T-helper 17 cell (primary cell): ENCODE measurements around the gene LEF1. TPM values are rescaled to one million over a fixed set of nuclear protein-coding genes. Genes with fewer than 3 reads are reported as not detected.
A peak's percentile ranks its signal among the peaks of the same experiment; 100 is the strongest.

Experiments used
- ATAC-seq: fragments of 150-1000 bp; cut with Tn5 transposase; 2 replicates; pipeline ENCODE4 v1.10.0; 2021; ENCODE audit warnings: mild to moderate bottlenecking, moderate library complexity
- DNase-seq, 3 donors: peaks; one replicate each; pipeline versions ENCODE4 v3.0.0 to v3.0.0-alpha.2; 2020 to 2021
- H3K9me3 ChIP-seq: one replicate; pipeline ENCODE4 v1.7.0; 2013; ENCODE audit warnings: low read length, mild to moderate bottlenecking; ENCODE audit not compliant: control insufficient read depth, poor library complexity, severe bottlenecking
- H3K27ac Mint-ChIP-seq: one replicate; pipeline ENCODE4 v1.8.0; 2022; ENCODE audit warnings: mild to moderate bottlenecking, moderate library complexity, mixed read lengths
- H3K27me3 Mint-ChIP-seq: one replicate; pipeline ENCODE4 v1.8.0; 2022; ENCODE audit warnings: mixed read lengths
- H3K36me3 Mint-ChIP-seq: one replicate; pipeline ENCODE4 v1.8.0; 2022; ENCODE audit warnings: low read depth, mixed read lengths
- H3K4me1 Mint-ChIP-seq: one replicate; pipeline ENCODE4 v1.8.0; 2022; ENCODE audit warnings: mild to moderate bottlenecking, mixed read lengths
- H3K4me3 Mint-ChIP-seq: one replicate; pipeline ENCODE4 v1.8.0; 2022; ENCODE audit warnings: mild to moderate bottlenecking, moderate library complexity, mixed read lengths
- total RNA-seq, 4 donors: library from RNA in 2 of 4; stranded (reverse) in 2 of 4; gene quantifications; one replicate each; pipeline ENCODE4 v1.2.3 and lab custom pipeline; 2022 to 2026

Gene LEF1
- total RNA-seq, 2 donors from 2014 or later: 236 to 319 TPM

DNA sequence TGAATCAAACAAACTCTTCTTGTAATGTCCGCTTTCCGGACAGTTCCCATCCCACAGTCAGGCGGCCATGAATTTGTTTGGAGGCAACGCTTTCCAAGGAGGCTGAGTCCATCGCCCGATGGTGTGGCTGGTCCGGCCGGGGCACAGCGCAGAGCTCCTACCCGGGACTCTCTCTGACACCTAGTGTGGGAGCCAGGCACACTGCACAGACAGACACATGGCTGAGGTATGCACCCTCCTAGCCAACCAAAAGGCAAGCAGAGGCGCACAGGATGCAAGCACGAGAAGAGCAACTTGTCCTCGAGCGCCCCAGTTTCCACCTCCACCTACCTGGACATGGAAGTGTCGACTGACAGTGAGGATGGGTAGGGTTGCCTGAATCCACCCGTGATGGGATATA, 87.5 kb downstream of the LEF1 start:
- no peak for DNase-seq
- Mint-ChIP-seq H3K27me3 (no peaks in the 10 kb centered on the region), H3K36me3 (peaks cover 5% of the 10 kb centered on the region), H3K4me3 (no peak overlapping the region), H3K4me1 (peaks cover 19% of the 10 kb centered on the region), H3K27ac (peak overlapping the region; percentile 89)
- H3K9me3 ChIP-seq: no peaks in the 10 kb centered on the region
- ATAC-seq: peak; percentile 70

- Mint-ChIP-seq H3K27ac (peak overlapping the region; percentile 89), H3K36me3 (peaks cover 5% of the 10 kb centered on the region)
Measured at GRCh38 chr4:108080747-108081146, 88.0 kb downstream of the LEF1 start.

GRCh38 chr4:108078024-108078733, 90.6 kb downstream of the LEF1 start:
- Mint-ChIP-seq H3K27ac (no peak overlapping the region), H3K27me3 (no peaks in the 10 kb centered on the region), H3K4me1 (peaks cover 31% of the 10 kb centered on the region), H3K4me3 (no peak overlapping the region), H3K36me3 (peaks cover 8% of the 10 kb centered on the region)
- no peaks in the 10 kb centered on the region for H3K9me3 ChIP-seq
- DNase-seq (no peak), ATAC-seq (no peak)

More at GRCh38 chr4:108080747-108081146, 88.0 kb downstream of the LEF1 start:
- no peaks in the 10 kb centered on the region for H3K9me3 ChIP-seq
- Mint-ChIP-seq H3K4me3 (peak overlapping the region; percentile 5), H3K4me1 (peaks cover 19% of the 10 kb centered on the region), H3K27me3 (no peaks in the 10 kb centered on the region)
- DNase-seq: no peak
- peak; percentile 84 for ATAC-seq

GRCh38 chr4:108072300-108072699, 96.4 kb downstream of the LEF1 start:
- H3K27me3 Mint-ChIP-seq: no peaks in the 10 kb centered on the region

GRCh38 chr4:108070775-108071174, 98.0 kb downstream of the LEF1 start:
- Mint-ChIP-seq H3K4me1 (peaks cover 39% of the 10 kb centered on the region), H3K27me3 (no peaks in the 10 kb centered on the region), H3K4me3 (no peak overlapping the region), H3K36me3 (peaks cover 11% of the 10 kb centered on the region), H3K27ac (peak overlapping the region; percentile 97)
- no peaks in the 10 kb centered on the region for H3K9me3 ChIP-seq
- no peak for DNase-seq
- no peak for ATAC-seq

More at GRCh38 chr4:108072300-108072699, 96.4 kb downstream of the LEF1 start:
- H3K4me1 Mint-ChIP-seq: peaks cover 35% of the 10 kb centered on the region
- peak overlapping the region; percentile 97 for H3K27ac Mint-ChIP-seq
- ATAC-seq (peak; percentile 90), DNase-seq (peak in 2 of 3 donors; percentile 38 to 52)
- peaks cover 10% of the 10 kb centered on the region for H3K36me3 Mint-ChIP-seq
- H3K9me3 ChIP-seq: no peaks in the 10 kb centered on the region
- peak overlapping the region; percentile 80 for H3K4me3 Mint-ChIP-seq

- DNase-seq (no peak), ATAC-seq (no peak)
- Mint-ChIP-seq H3K27me3 (no peaks in the 10 kb centered on the region), H3K4me3 (no peak overlapping the region), H3K4me1 (peaks cover 35% of the 10 kb centered on the region), H3K36me3 (peaks cover 13% of the 10 kb centered on the region), H3K27ac (peak overlapping the region; percentile 67)
- H3K9me3 ChIP-seq: no peaks in the 10 kb centered on the region
Measured at GRCh38 chr4:108068442-108068841, 100.3 kb downstream of the LEF1 start.

- no peak overlapping the region for H3K4me3 Mint-ChIP-seq
Measured at GRCh38 chr4:108060686-108061321, 107.9 kb downstream of the LEF1 start.

GRCh38 chr4:108060164-108060563, 108.6 kb downstream of the LEF1 start:
- no peak for DNase-seq
- Mint-ChIP-seq H3K27me3 (no peaks in the 10 kb centered on the region), H3K36me3 (peaks cover 11% of the 10 kb centered on the region), H3K4me1 (peaks cover 31% of the 10 kb centered on the region), H3K27ac (peak overlapping the region; percentile 24), H3K4me3 (no peak overlapping the region)
- no peak for ATAC-seq
- no peaks in the 10 kb centered on the region for H3K9me3 ChIP-seq

More at GRCh38 chr4:108060686-108061321, 107.9 kb downstream of the LEF1 start:
- Mint-ChIP-seq H3K27ac (peak overlapping the region; percentile 85), H3K36me3 (peaks cover 11% of the 10 kb centered on the region), H3K27me3 (no peaks in the 10 kb centered on the region), H3K4me1 (peaks cover 30% of the 10 kb centered on the region)
- no peak for ATAC-seq
- no peaks in the 10 kb centered on the region for H3K9me3 ChIP-seq
- no peak for DNase-seq

DNA sequence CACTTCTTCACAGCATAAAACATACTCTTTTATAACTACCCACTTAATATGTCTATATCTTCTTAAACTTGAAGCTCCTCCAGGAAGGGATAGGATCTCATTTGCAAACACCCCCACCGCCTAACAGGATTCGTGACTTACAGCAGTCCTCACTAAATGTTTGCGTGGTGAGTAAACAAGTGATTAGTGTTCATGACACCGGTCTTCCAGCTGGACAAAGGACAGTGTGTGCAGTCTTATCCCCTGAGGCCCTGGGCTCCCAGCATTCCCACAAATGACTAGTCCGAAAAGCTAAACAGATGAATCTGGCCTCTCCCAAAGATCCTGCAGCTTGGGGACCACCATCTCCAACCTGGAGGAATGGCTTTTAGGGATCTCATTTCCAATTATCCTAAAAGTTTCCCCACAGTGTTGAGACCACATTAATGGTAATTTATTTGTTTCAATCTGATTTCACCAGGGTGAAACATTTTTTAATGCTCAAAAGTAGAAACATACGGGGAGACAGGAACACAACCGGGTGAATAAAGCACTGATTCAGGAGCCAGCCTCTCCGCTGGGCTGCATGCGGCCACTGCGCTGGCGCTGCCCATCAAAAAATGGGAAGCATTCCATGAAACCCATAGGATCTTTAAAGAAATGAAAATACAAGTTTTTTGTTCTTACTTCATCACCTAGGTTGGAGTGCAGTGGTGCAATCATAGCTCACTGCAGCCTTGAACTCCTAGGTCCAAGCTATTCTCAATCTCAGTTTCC, 109.9 kb downstream of the LEF1 start:
- peaks cover 24% of the 10 kb centered on the region for H3K4me1 Mint-ChIP-seq
- H3K36me3 Mint-ChIP-seq: peaks cover 6% of the 10 kb centered on the region
- H3K9me3 ChIP-seq: no peaks in the 10 kb centered on the region
- H3K4me3 Mint-ChIP-seq: no peak overlapping the region
- DNase-seq: no peak
- H3K27ac Mint-ChIP-seq: peak overlapping the region; percentile 86
- H3K27me3 Mint-ChIP-seq: no peaks in the 10 kb centered on the region
- ATAC-seq: no peak

GRCh38 chr4:108056418-108056817, 112.3 kb downstream of the LEF1 start:
- no peak for ATAC-seq
- no peak overlapping the region for H3K4me3 Mint-ChIP-seq
- peak overlapping the region; percentile 56 for H3K27ac Mint-ChIP-seq
- H3K36me3 Mint-ChIP-seq: no peaks in the 10 kb centered on the region
- H3K4me1 Mint-ChIP-seq: peaks cover 24% of the 10 kb centered on the region
- no peak for DNase-seq
- H3K27me3 Mint-ChIP-seq: no peaks in the 10 kb centered on the region
- H3K9me3 ChIP-seq: no peaks in the 10 kb centered on the region

GRCh38 chr4:108055787-108056186, 112.9 kb downstream of the LEF1 start:
- H3K27ac Mint-ChIP-seq: peak overlapping the region; percentile 56
- DNase-seq (no peak), ATAC-seq (no peak)
- H3K4me3 Mint-ChIP-seq: no peak overlapping the region
- no peaks in the 10 kb centered on the region for H3K9me3 ChIP-seq
- peaks cover 25% of the 10 kb centered on the region for H3K4me1 Mint-ChIP-seq
- no peaks in the 10 kb centered on the region for H3K27me3 Mint-ChIP-seq
- H3K36me3 Mint-ChIP-seq: no peaks in the 10 kb centered on the region

DNA sequence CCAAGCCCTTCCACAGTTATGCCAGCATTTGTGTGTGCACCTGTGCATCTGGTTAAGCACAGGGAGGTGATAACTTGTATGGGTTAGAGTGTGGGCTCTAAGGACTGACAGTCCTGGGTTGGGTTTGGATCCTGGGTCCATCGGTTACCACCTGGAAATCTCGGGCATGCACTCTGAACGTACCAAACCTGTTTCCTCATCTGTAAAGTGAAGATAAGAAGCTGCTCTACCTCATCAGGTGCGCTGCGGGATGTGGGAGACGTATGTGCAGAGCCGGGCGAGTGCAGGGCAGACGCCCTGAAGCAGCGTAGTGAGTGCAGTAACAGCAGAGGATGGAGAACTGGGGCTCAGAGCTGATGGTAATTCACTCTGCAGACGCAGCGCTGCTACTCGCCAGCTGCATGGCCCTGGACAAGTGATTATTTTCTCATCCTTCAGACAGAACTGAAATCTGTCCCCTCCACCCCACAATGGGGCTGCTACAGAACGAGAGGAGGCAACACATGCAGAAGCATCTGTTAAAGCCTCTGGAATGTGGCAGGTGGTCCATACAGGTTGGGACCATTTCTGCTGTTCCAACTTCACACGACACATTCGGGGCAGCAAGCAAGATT, 114.6 kb downstream of the LEF1 start:
- peaks cover 38% of the 10 kb centered on the region for H3K4me1 Mint-ChIP-seq
- H3K27me3 Mint-ChIP-seq: no peaks in the 10 kb centered on the region
- ATAC-seq (no peak), DNase-seq (no peak)
- peak overlapping the region; percentile 56 for H3K27ac Mint-ChIP-seq
- H3K9me3 ChIP-seq: no peaks in the 10 kb centered on the region
- no peak overlapping the region for H3K4me3 Mint-ChIP-seq
- H3K36me3 Mint-ChIP-seq: no peaks in the 10 kb centered on the region

DNA sequence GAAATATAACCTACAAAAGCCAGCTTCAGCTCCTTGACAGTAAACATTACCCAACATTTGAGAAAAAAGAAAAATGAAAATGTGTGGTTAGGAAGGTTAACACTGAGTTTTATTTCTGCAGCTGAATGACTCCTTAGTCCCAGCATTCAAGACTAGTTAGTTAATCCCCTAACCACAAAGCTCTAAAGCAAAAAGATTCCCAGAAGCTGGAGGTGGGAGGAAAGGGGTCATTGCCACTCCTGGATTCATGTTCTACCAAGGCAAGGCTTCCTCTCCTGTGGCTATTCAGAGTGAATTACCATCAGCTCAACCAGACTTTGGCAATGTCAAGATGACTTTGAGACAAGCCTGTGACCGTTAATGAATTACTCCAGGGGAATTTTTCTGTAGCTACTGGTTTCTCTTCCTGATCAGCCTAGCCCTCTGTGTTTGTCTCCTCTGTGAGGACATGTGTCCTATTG, 115.5 kb downstream of the LEF1 start:
- no peaks in the 10 kb centered on the region for H3K36me3 Mint-ChIP-seq
- no peaks in the 10 kb centered on the region for H3K9me3 ChIP-seq
- no peaks in the 10 kb centered on the region for H3K27me3 Mint-ChIP-seq
- DNase-seq (no peak), ATAC-seq (no peak)
- H3K27ac Mint-ChIP-seq: peak overlapping the region; percentile 56
- H3K4me3 Mint-ChIP-seq: no peak overlapping the region
- H3K4me1 Mint-ChIP-seq: peaks cover 42% of the 10 kb centered on the region
